ENCODE results near the gene ILDR1.

Gene ILDR1

DNA sequence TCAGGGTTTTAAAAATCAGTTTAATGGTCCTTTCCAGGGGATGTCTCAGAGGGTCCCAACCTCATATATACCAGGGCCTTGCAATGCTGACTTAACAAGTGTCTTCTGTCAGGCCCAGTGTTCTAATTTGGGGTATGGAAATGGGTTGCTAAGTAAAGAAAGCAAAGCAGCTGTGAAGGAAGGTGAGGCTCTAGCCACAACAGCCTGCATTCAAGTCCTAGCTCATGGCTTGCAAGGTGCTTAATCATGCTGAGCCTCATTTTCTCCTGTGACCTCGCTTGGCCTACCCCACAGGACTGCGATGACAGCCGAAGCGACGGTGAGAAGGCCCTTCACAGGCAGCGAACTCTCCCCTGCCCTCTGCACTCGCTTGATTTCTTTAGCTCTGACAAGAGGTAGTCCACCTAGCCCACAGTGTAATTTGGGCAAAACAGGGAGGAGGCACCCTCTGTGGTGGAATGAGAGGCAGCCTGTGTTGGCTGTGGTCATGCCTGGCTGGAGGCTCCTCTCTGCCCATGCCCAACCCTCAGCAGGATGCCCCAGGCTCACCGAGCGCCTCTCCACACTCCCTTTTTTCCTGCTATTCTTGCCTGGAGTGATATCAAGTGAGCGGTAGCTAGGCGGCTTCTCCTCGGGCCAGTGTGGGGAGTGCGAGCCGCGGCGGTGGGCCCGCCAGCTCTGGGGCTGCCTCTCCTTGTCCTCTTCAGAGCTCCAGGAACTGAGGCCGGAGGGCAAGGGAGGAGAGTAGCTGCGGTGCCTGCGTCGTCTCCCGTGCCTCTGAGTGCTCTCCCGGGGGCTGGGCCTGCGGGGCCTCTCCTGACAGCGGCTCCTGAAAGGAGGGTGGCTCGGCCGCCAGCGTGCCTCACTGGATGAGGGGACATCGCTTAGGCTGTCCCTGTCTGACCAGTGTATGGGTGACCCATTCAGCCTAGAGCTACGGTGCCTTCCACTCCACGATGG, 29.2 kb downstream of the ILDR1 start:
- DNase-seq (ENCODE audit: low read depth) = no peak

GRCh38 chr3:121989943-121990342, 32.1 kb downstream of the ILDR1 start:
- DNase-seq (ENCODE audit: low read depth) = peak; percentile 68

DNA sequence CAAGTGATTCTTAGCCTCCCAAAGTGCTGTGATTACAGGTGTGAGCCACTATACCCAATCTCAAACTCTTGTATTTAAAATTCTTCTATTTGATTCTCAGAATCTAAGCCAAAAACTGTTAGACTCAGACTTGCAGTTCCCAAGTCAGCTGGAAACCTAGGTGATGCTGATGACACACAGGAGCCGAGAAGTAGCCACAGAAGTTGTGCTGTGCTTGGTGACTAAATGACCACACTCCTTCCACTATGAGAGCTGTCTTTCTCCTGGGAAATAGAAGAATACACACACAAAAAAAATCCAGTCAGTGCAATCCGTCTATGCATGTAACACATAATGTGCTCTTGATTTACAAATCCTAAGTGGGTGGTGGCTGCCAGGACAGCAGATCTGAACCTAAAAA, 33.9 kb downstream of the ILDR1 start:
- no peak for DNase-seq (ENCODE audit: low read depth)

DNA sequence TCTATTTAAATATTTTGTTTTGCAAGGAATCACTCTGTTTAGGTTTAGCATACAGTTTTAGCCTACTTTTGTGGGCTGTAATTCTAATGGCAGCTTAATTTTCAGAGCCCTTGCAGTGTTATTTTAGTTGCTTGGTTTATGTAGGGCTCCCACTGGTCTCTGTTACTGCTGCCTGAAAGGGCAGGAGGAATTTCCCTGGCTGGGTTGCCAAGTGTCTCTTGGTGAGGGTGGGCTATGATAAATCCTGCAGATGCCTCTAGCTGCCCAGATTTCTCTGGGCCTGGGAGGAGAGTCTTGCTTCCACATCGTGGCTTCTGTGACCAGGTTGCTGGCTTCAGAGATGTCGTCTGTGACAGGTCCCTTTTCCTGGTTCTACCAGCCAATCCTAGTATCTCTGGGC, 36.2 kb downstream of the ILDR1 start:
- no peak for DNase-seq (ENCODE audit: low read depth)

- DNase-seq (ENCODE audit: low read depth) = no peak
Observed at GRCh38 chr3:121981473-121981872, 40.6 kb downstream of the ILDR1 start.

DNA sequence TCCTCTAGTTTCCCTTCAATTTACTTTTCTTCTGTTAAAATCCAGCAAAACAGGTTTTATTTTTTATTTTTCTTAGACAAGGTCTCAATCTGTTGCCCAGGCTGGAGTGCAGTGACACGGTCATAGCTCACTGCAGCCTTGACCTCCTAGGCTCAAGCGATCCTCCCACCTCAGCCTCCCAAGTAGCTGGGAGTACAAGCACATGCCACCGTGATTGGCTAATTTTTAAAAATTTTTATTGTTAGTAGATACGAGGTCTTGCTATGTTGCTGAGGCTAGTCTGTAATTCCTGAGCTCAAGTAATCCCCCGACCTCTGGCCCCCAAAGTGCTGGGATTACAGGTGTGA, 41.6 kb downstream of the ILDR1 start:
- DNase-seq (ENCODE audit: low read depth) = no peak

DNA sequence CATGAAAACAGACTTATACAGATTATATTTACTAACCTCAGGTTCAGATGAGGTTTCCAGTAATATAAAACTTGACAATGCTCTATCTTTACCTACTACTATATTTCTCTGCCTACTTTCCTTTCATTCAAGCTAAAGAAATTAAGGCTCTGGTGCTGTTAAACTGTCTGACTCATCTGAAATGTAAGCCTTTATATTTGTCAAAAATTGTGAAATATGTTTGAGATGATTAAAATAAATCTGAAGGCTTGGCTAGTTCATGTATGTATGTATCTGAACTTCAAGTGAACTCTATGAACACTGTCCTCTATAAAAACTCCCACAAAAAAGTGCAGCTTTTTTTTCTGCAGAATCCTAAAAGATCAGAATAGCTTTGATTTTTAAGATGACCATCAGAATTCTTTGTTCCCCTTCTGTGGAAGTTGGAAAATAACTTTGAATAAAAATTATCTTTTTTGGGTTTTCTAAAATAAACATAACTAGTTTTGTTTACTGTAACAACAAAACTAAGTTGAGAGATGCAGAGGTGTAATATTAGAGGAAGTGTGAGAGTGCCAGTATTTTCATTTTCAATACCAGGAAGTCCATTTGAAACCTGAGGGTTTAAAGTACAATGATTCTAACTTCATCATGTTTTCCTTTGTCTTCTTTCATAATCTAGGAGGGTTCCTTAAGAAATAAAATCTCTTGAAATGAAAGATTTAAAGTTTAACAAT, 42.2 kb downstream of the ILDR1 start:
- DNase-seq (ENCODE audit: low read depth) = peak; percentile 82

- no peak for DNase-seq (ENCODE audit: low read depth)
Observed at GRCh38 chr3:121979246-121979645, 42.8 kb downstream of the ILDR1 start.

DNA sequence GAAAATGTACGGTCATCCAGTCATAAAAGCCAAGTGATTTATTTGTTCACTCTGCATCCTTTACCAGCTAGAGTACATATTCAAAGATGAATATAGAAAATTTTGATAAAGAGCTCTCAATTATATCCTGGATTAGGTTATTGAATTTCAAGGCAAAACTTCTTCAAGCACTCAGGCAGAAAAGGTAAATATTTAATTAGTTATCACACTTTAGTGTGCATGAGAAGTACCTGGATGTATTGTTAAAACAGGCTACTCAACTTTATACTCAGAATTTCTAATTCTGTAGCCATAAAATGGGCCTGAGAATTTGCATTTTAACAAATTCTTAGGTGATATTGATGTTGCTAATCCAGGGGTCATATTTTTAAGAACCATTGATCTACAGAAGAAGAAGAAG, 45.3 kb downstream of the ILDR1 start:
- no peak for DNase-seq (ENCODE audit: low read depth)

- DNase-seq (ENCODE audit: low read depth) = no peak
Observed at GRCh38 chr3:121975702-121976302, 46.2 kb downstream of the ILDR1 start.

DNA sequence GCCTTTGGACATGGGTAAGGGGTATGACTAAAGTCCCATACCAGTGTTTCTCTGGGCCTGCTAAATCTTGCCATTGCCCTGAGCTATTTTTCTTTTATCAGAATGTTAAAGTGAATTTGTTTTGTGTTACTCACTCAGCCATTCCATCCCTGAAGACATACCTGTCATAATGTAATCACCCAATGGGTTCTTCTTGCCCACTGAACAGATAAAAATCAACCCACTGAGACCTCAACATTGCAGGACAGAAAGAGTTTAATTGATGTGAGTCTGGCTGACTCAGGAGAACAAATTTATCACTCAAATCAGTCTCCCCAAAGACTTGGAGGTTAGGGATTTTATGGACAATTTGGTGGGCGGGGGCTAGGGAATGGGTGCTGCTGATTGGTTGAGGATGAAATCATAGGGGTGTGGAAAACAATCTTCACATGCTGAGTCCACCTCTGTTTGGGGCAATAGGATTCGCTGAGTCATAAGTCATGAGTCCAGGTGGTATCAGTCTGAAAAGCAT, 47.4 kb downstream of the ILDR1 start:
- peak; percentile 63 for DNase-seq (ENCODE audit: low read depth)

DNA sequence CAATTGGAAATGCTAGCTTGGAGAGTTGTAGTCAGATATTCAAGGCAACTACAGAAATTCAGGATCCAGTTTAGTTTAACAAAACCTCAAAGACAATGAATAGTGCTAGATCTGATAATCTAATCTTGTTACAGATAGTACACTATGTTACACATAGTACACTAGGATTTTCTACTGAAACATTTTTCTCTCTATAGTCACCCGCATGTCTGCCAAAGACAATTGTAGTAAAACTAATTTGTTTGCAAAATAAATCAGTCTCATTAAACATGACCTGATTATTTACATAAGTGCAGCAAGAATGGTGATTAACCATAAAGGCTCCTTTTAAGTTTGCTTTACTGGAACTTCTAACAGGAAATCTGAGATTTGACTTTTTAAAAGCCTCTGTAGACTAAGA, 52.0 kb downstream of the ILDR1 start:
- peak; percentile 79 for DNase-seq (ENCODE audit: low read depth)

DNA sequence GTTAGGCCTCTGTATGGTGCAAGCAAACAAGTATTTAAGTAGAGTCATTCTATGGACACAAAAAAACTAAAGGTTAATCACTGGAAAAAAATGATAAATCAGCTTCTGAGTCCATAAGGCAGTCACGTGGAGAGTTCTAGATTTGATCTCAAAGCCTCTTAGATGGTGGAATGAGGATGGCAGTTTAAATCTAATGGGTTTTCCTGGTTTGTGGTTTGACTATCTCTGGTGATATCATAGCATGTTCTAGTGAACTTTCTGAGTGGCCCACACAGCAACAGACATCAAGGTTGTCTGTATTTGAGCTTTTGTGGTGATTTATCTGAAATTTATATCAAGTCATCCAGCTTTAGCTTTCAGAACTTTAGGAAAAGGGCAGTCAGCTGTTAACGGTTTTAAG, 52.4 kb downstream of the ILDR1 start:
- DNase-seq (ENCODE audit: low read depth) = peak; percentile 85

DNA sequence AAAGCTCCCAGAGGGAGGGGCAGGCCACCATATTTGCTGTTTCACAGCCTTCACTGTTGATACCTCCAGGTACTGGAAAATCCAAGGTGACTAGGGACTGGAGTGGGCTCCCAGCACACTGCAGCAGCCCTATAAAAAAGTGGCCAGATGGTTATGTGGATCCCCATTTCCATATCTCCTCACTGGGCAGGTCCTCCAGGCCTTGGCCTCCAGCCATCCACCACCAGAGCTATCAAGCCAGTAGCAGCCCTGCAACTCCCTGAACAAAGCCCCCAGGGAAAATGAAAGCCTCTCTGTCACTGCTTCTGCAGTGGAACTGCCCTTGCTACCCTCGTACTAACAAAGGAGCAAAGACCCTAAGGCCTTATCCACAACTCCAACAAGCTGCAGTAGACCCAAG, 58.4 kb downstream of the ILDR1 start:
- no peak for DNase-seq (ENCODE audit: low read depth)

DNA sequence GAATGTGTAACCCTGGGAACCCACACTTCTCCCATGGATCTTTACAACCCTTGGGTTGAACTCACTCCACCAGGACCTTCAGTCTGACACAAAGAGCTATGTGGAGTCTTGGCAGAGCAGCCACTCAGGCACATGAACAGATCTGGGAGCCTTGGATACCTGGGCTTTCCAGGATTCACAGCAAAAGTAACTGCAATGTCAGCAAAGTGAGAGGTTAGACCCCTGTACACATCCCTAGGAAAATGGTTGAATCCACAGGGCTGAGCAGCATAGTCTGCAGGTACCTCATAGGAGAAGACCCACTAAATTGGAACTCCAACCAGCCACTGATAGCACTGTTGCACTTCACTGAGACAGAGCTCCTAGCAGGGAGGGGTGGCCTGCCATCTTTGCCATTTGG, 59.6 kb downstream of the ILDR1 start:
- no peak for DNase-seq (ENCODE audit: low read depth)

DNA sequence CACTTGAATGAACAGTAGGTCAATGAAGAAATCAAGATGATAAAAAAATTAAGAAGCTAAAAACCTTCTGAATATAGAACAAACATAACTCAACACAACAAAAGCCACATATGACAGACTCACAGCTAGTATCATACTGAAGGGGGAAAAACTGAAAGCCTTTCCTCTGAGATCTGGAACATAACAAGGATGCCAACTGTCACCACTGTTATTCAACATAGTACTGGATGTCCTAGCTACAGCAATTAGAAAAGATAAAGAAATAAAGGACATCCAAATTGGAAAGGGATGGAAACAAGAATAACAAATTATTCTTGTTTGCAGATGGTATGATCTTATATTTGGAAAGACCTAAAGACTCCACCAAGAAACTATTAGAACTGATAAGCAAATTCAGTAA, 60.8 kb downstream of the ILDR1 start:
- no peak for DNase-seq (ENCODE audit: low read depth)

- no peak for DNase-seq (ENCODE audit: low read depth)
Observed at GRCh38 chr3:121958801-121959200, 63.2 kb downstream of the ILDR1 start.

DNA sequence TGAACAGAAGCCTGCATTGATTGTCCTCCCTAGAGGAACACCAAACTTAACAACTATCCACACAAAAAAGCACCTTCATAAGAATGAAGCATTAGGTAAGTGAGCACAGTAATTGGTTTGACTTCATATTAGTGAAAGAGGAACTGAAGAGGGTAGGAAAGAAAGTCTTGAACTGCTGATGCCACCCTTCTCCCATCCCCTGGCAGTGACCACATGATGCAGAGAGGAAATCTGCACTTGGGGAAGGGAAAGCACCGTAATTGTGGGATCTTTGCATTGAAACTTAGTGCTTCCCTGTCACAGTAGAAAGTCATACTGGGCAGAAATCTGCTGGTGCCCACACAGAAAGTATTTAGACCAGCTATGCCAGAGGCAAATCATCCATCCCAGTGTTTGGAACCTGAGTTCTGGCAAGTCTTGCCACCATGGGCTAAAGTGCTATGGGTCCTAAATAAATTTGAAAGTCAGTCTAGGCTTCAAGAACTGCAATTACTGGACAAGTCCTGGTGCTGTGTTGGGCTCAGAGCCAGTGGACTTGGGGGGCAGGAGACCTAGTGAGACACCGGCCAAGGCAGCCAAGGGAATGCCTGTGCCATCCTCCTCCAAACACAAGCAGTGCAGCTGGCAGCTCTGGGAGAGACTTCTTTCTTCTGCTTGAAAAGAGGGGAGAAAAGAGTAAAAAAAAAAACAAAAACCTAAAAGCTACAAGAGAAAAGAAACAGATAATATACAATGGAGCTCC, 64.2 kb downstream of the ILDR1 start:
- no peak for DNase-seq (ENCODE audit: low read depth)

- no peak for DNase-seq (ENCODE audit: low read depth)
Observed at GRCh38 chr3:121956363-121956762, 65.7 kb downstream of the ILDR1 start.

GRCh38 chr3:121951291-121951919, 70.6 kb downstream of the ILDR1 start:
- peak; percentile 65 for DNase-seq (ENCODE audit: low read depth)

DNA sequence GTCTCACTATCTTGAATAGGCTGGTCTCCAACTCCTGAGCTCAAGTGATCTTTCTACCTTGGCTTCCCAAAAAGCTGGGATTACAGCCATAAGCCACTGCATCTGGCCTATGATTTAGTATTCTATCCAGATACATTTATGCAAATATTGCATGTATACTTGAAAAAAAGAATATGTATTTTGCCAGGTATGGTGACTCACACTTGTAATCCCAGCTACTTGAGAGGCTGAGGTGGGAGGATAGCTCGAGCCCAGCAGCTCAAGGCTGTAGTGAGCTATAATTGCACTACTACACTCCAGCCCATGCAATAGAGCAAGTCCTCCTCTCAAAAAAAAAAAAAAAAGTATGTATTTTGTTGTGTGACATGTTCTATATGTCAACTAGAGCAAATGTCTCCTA, 73.4 kb downstream of the ILDR1 start:
- DNase-seq (ENCODE audit: low read depth) = peak; percentile 12

DNA sequence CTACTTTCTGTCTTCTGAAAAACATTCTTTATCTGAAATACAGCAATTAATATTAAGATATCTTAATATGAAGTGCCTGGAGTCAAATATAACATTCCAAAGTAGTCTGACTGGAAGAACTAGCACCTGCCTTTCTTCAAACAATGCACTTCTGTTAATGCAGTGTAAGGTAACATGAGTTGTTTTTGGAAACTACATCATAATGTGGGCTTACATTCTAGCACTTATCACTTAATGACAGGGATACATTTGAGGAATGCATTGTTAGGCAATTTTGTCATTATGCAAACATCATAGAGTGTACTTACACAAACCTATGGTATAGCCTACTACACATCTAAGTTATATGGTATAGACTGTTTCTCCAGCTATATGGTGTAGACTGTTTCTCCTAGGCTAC, 78.6 kb downstream of the ILDR1 start:
- no peak for DNase-seq (ENCODE audit: low read depth)
